NOMO-1 treated with DMSO at 0.1 percent for 48 hours (cell line): ENCODE measurements around the gene CAND2.

Experiments used
- DNase-seq: peaks from one replicate; lab custom pipeline; 2025; ENCODE audit not compliant: unreplicated experiment; lab: John Stamatoyannopoulos, UW

CAND2 gene

DNA sequence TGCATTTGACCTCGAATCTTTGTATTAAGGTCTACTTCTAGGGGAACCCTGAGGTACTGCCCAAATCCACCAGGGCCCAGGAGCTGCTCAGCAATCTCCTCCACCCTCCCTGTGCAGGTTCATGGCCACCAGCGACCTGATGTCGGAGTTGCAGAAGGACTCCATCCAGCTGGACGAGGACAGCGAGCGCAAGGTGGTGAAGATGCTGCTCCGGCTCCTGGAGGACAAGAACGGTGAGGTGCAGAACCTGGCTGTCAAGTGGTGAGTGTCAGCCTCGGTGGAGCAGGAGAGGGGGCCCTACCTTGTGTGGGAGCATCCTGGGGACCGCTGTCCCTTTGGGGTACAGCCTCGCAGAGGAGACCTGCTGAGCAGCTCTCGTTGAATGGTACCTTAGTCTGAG, 6.9 kb downstream of the CAND2 start:
- DNase-seq, result no peak

GRCh38 chr3:12807066-12807465, 10.6 kb downstream of the CAND2 start:
- DNase-seq, result no peak

DNA sequence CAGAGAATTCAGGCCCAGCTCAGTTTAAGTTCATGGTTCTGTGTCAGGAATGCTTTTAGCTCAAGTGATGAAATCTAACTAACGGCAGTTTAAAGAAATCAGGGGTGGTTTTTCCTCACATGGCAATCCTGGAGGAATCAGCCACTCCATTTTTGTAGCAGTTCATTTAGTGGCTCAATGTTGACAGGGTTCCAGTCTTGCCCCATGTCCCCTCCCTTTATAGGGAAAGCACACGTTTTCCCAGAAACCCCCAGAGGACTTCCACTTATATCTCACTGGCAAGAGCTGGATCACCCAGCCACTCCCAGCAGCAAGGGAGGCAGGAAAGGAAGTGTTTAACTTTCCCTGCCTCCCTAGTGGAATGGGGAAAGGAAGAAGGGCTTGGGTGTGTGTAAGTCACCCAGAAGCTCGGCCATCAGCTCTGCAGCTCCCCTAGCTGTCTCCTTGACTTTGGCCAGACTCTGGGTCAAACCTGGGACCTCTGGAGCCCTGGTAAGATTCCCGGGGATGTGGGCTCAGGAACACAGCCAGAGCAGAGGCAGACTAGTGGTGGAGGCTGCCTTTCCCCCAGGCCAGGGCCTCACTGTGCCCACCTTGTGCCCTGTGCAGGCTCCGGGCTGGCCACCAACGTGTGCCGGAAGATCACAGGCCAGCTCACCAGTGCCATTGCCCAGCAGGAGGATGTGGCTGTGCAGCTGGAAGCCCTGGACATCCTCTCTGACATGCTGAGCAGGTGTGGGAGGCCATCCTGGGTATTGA, 11.3 kb downstream of the CAND2 start:
- no peak for DNase-seq

GRCh38 chr3:12808587-12808986, 12.1 kb downstream of the CAND2 start:
- no peak for DNase-seq

- DNase-seq, result no peak
These were observed 12.5 kb downstream of the CAND2 start for GRCh38 chr3:12809001-12809400.

DNA sequence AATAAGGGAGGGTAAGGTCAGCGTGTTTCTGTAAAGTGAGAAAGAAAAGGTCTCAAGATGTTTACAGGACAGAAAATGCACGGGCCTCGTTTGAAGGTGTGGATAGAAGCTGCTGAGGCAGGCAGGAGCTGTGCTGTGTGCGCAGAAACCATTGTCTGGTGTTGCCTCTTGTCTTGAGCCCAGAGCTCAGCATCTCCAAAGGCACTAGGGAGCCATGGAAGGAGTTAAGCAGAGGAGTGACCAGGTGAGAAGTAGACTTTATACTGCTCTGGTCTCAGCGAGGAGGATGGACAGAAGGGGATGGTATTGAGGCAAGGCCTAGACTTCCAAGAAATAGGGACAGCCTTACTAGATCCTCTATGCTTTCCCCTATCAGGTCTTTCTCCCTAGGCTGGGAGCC, 13.0 kb downstream of the CAND2 start:
- DNase-seq, result no peak

- DNase-seq, result peak; percentile 84
These were observed 13.7 kb downstream of the CAND2 start for GRCh38 chr3:12810013-12810780.

GRCh38 chr3:12810961-12811360, 14.5 kb downstream of the CAND2 start:
- no peak for DNase-seq

DNA sequence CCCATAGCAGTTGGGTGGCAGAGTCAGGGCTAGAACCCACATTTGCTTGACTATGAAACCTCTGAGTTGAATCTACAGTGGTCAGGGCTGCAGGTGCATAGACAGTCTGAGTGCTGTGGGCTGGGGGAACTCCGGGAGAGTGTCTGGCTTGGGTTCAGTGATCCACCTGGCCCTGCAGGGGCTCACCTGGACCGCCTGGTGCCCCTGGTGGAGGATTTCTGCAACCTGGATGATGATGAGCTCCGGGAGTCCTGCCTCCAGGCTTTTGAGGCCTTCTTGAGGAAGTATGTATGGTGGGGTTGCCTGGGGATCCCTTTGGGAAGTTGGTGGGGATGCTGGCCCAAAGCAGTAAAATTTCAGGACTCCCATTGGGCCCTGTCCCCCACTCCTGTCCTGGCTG, 16.3 kb downstream of the CAND2 start:
- DNase-seq, result no peak

DNA sequence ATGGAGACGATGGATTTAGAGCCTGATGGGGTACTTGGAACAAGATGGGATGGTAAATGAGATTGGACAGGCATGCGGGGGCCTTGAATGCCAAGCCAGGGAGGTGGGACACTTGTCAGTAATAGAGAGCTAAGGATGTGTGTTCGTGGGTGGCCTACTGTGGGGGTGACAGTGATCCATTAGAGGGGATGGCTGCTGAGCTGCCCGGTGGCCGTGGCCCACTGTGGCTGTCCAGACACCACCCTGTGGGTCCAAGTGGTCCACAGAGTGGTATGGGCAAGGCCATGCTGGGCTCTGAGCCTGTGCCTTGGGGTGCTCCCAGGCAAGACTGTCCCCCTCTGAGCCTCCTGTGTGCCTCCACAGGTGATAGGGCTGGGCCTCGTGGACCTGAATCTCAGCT, 17.5 kb downstream of the CAND2 start:
- DNase-seq, result no peak

- no peak for DNase-seq
These were observed 18.6 kb downstream of the CAND2 start for GRCh38 chr3:12815078-12815477.

GRCh38 chr3:12815719-12816118, 19.2 kb downstream of the CAND2 start:
- DNase-seq, result no peak

DNA sequence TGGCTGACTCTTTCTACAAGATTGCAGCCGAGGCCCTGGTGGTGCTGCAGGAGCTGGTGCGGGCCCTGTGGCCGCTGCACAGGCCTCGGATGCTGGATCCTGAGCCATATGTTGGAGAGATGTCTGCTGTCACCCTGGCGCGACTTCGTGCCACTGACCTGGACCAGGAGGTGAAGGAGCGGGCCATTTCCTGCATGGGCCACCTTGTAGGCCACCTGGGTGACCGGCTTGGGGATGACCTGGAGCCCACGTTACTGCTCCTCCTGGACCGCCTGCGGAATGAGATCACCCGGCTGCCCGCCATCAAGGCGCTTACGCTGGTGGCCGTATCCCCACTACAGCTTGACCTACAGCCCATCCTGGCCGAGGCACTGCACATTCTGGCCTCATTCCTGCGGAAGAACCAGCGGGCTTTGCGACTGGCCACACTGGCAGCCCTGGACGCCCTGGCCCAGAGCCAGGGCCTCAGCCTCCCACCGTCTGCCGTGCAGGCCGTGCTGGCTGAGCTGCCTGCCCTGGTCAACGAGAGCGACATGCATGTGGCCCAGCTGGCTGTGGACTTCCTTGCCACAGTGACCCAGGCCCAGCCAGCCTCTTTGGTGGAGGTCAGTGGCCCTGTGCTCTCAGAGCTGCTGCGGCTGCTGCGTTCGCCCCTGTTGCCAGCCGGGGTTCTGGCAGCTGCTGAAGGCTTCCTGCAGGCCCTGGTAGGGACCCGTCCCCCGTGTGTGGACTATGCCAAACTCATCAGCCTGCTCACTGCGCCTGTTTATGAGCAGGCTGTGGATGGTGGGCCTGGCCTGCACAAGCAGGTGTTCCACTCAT, 20.3 kb downstream of the CAND2 start:
- no peak for DNase-seq

- DNase-seq, result no peak
These were observed 20.8 kb downstream of the CAND2 start for GRCh38 chr3:12817343-12817710.

GRCh38 chr3:12818273-12818672, 21.8 kb downstream of the CAND2 start:
- no peak for DNase-seq

GRCh38 chr3:12818773-12819172, 22.3 kb downstream of the CAND2 start:
- DNase-seq, result no peak

GRCh38 chr3:12822725-12823373, 26.4 kb downstream of the CAND2 start:
- DNase-seq, result peak; percentile 7

DNA sequence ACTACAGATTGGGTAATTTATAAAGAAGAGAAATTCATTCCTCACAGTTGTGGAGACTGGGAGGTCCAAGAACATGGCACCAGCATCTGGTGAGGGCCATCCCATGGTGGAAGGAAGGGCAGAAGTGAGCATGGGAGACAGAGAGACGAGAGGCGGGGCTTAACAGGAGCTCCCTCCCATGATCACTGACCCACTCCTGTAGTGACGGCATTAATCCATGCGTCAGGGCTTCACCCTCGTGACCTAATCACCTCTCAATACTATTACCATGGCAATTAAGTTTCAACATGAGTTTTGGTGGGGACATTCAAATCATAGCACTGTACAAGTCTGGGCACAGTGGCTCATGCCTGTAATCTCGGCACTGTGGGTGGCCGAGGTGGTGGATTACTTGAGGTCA, 27.8 kb downstream of the CAND2 start:
- DNase-seq, result no peak

GRCh38 chr3:12825156-12825555, 28.7 kb downstream of the CAND2 start:
- DNase-seq, result no peak

DNA sequence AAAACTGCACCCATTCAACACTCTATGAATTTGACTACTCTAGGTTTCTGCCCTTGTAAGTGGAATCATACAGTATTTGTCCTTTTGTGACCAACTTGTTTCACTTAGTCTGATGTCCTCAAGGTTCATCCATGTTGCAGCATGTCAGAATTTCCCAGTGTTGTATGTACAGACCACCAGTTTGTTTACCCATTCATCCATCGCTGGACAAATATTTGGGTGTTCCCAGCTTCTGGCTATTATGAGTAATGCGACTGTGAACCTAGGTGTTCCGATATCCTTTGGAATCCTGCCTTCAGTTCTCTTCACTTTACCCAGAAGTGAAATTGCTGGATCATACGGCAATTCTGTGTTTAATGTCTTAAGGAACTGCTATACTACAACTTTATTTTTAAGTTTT, 32.3 kb downstream of the CAND2 start:
- DNase-seq, result no peak

GRCh38 chr3:12829404-12829803, 32.9 kb downstream of the CAND2 start:
- no peak for DNase-seq
